GM19397 (cell line): Measurements from ENCODE around the gene LPIN1.
"Not testable (repeated sequence)": the region's sequence is repeated elsewhere in the genome, so short reads cannot be mapped to it uniquely, and the experiment has no call there.

Experiments
- ATAC-seq: cut with Tn5 transposase; IDR thresholded peaks from one replicate; pipeline ENCODE4 v1.9.1; 2021; ENCODE audit warnings: mild to moderate bottlenecking, moderate library complexity; ENCODE audit not compliant: unreplicated experiment

The LPIN1 gene

GRCh38 chr2:11807156-11808015, 61.0 kb downstream of the LPIN1 start:
- no peak for ATAC-seq

DNA sequence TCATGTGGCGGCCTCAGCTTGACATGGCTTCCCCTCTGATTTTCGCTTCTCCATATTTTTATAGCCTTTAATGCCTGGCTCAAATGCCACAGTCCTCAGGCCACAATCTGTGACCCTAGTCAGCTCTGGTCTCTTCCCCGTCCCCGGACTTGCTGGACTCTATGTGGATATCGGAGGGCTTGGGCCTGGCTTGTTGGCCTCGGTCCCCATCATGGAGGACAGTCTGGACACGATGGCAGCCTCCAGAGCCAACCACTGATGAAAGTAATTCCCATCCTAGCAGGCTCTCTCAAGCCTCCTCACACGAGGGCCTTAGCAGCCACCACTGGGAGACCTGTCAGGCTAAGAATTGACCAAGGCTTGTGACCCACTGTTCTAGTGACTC, 61.6 kb downstream of the LPIN1 start:
- ATAC-seq: no peak

DNA sequence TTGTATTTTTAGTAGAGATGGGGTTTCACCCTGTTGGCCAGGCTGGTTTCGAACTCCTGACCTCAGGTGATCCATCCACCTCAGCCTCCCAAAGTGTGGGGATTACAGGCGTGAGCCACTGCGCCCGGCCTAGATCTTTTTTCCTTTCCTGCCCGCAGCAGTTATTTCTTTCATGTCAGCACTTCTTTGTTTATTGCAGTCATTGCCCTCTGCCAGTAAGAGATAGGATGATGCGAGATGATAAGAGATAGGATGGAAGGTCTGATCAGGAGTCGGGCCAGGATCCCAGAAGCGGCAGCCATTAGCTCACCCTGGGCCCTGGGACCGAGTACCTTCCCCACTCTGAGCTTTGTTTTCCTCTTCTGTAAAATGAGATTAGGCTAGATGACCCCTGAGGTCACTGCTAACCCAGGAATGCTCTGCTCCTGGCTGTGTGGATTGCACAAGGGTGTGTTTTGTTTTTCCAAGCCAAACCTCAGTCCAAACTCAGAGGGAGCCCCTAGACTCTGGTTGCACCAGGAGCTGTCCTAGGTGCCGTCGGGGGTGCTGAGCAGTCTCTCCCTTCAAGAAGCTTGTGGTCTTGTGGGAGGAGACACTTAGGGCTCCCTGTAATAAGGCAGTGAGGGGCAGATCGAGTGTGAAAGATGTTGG, 63.3 kb downstream of the LPIN1 start:
- ATAC-seq: no peak

DNA sequence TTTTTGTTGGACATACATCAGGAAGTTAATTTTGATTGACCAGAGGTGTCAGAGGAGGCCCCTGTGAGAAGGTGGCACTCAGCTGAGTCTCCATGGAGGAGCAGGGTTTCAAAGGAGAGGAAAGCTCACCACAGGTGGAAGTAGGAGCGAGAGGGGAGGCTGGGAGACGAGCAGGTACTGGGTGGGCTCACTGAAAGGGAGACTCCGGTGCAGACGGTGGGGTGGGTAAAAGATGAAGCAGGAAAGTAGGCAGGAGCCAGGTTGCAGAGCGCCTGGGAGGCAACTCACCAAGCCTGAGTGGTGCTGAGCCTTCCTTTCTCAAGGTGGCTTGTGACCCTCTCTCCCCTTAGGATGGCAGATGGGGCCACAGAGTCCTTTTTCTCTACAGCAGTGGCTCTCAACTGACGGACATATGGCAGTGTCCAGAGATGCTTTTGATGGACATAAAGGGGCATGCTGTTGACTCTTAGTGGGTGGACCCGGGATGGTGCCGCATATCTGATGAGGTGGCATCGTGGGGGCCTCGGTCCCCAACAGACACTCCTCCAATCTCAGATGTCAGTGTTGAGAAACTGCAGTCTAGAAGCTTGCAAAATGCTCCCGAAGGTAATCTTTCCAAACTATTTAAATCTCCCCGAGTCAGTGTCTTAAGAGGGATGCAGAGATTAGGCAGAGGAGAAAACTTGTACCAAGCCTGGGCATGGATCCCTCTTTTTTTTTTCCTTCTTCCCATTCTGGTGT, 64.0 kb downstream of the LPIN1 start:
- ATAC-seq: no peak

- ATAC-seq: no peak
Measured at GRCh38 chr2:11811036-11811654, 64.7 kb downstream of the LPIN1 start.

DNA sequence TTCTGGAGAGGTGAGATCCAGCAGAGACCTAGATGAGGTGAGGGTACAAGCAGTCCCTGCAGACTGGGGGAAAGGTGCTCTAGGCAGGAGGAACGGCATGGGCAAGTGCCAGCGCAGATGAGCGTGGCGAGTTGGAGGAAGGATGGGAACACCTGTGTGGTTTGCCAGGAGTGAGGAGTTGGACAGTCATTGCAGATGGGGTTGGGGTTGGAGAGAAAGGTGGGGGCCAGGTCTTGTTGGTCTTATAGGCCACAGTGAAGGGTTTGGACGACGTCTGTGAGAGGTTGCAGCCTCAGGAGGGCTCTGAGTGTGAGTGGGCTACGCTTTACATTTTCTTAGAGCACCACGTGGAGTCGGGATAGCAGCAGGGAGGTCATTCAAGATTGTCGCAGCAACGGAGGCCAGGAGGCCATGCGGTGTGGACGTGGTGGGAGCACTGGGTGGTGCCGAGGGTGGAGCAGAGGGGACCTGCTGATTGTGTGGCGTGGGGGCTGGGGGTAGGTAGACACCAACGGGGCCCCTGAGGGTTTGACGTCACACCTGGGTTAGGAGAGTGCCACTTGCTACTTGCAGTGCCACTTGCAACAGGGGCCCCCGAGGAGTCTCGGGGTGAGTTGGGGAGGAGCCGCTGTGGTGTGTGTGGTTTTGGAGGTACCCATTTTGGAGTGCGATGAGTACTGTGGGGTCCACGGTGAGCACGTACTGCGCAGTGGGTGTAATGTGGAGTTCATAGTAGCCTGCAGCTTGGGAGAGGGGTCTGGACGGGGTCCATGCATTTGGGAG, 66.2 kb downstream of the LPIN1 start:
- ATAC-seq: no peak

DNA sequence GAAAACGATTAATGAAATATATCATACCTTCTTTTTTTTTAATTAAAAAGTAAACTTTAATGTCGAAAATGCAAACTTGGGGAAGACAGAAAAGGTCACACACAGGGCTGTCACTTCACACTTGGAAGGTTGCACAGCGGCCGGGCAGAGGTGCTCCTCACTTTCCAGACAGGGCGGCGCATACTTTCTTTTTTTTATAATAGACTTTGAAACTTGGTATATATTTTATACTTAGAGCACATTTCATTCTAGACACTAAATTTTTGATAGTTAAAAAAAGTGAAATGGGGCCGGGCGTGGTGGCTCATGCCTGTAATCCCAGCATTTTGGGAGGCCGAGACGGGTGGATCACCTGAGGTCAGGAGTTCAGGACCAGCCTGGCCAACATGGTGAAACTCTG, 66.9 kb downstream of the LPIN1 start:
- ATAC-seq: not testable (repeated sequence)

DNA sequence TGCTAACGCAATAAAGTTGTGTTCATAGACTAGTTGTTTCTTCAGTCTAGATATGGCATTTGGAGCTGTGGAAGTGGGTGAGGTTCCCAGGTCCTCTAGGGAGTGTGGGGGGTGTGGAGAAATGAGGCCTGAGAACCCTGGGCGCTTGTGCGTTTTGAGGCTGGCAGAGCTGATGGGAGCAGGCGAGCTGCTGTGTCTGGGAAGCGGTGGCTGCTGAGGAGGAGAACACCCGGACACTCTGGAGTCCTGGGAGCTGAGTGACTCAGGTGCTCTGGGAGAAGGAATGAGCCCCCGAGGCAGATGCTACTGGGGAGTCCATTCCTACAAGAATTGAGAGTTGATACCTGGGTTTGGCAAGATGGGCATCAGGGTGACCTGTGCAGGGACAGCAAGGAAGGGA, 67.5 kb downstream of the LPIN1 start:
- no peak for ATAC-seq

DNA sequence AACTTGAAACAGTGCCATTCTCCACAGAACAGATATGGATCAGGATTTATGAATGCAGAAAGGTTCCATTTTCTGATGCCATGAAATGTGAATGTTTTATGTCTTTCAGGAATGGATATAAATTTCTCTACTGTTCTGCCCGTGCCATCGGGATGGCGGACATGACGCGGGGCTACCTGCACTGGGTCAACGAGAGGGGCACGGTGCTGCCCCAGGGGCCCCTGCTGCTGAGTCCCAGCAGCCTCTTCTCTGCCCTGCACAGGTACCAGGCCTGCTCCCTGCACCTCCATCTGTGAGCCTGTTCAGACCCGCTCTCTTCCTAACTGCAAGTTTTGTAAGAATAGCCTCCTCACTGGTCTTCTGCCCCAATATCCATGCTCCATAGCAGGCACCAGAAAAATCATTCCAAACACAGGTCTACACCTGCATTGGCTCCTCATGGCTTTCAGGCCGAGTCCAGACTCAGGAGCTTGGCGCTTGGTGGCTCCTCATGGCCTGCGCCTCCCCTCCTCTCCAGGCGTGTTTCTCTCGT, 68.6 kb downstream of the LPIN1 start:
- ATAC-seq: no peak

DNA sequence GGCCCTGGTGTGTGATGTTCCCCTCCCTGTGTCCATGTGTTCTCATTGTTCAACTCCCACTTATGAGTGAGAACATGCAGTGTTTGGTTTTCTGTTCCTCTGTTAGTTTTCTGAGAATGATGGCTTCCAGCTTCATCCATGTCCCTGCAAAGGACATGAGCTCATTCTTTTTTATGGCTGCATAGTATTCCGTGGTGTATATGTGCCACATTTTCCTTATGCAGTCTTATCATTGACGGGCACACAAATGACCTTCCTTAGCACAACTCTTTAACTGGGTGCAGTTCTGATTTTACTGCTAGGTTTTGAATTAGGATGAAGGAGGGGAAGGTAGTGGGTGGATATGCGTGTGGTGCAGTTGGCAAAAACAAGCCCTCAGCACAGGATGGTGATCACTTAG, 70.5 kb downstream of the LPIN1 start:
- not testable (repeated sequence) for ATAC-seq

GRCh38 chr2:11819235-11819729, 72.8 kb downstream of the LPIN1 start:
- no peak for ATAC-seq

GRCh38 chr2:11820650-11821049, 74.2 kb downstream of the LPIN1 start:
- no peak for ATAC-seq

- no peak for ATAC-seq
Measured at GRCh38 chr2:11821705-11822104, 75.3 kb downstream of the LPIN1 start.

GRCh38 chr2:11822359-11822745, 75.9 kb downstream of the LPIN1 start:
- ATAC-seq: not testable (repeated sequence)

- ATAC-seq: no peak
Measured at GRCh38 chr2:11822746-11823451, 76.5 kb downstream of the LPIN1 start.

GRCh38 chr2:11824901-11825828, 78.7 kb downstream of the LPIN1 start:
- ATAC-seq: no peak

DNA sequence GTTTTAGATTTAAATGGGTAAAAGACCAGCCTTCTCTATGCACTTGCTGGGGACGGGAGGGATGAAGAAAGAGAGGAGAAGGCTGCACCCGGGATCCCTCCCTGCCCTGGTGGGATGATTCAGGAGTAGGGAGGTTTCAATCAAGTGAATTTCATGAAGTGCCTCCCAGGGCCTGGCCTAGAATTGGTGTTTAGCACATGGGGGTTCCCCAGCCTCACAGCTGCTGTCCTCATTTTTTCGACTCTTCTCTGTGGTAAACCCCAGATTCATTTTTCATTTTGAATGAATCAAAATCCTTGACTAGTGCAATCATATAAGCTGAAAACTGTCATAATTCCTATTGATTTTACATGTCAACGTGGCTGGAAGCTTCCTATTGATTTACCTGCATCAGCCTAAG, 81.1 kb downstream of the LPIN1 start:
- ATAC-seq: no peak

GRCh38 chr2:11828933-11829323, 82.5 kb downstream of the LPIN1 start:
- no peak for ATAC-seq
